HCT116 (cell line): ENCODE results near the gene EFNB2.

ENCODE experiments used
- CTCF ChIP-seq, 3 experiments: fragments of 200-600 bp in 1 of 3; sonication (generic) in 1 of 3; IDR thresholded peaks in 2 of 3; conservative IDR thresholded peaks in 1 of 3; 2 replicates each; pipeline ENCODE4 v1.5.1; 2012 to 2017; ENCODE audit warnings: low read depth in 2 of 3, low read length in 2 of 3, antibody characterized with exemption in 1 of 3, borderline replicate concordance in 1 of 3, control low read depth in 1 of 3, mild to moderate bottlenecking in 1 of 3, mixed read lengths in 1 of 3, mixed run types in 1 of 3, moderate library complexity in 1 of 3; ENCODE audit not compliant: insufficient read depth in 1 of 3
- MAX ChIP-seq: IDR thresholded peaks from 2 replicates; pipeline ENCODE4 v1.6.1; 2012
- POLR2A ChIP-seq: IDR thresholded peaks from 2 replicates; pipeline ENCODE4 v1.7.0; 2011; ENCODE audit warnings: borderline replicate concordance; ENCODE audit not compliant: insufficient read depth, insufficient read length; ENCODE audit errors: extremely low read depth
- REST ChIP-seq: IDR thresholded peaks from 2 replicates; pipeline ENCODE4 v1.6.1; 2012; ENCODE audit warnings: low read depth
- YY1 ChIP-seq: IDR thresholded peaks from 2 replicates; pipeline ENCODE4 v1.6.1; 2011; ENCODE audit warnings: low read length, low read depth, moderate library complexity, mild to moderate bottlenecking; ENCODE audit not compliant: insufficient replicate concordance; ENCODE audit errors: extremely low read depth

GRCh38 chr13:106555631-106556328, 20.3 kb upstream of the EFNB2 start:
- TF ChIP-seq POLR2A (no peak), MAX (no peak), YY1 (no peak), CTCF (IDR thresholded peaks at IDR 0.05 in 2 of 3, conservative IDR thresholded peaks at IDR 0.05 in 1 of 3; ENCODE audit: borderline replicate concordance in 1 of 3, insufficient read depth in 1 of 3, low read depth in 2 of 3, low read length in 2 of 3) (no peak), REST (no peak)
